ENCODE results near the gene SPX.

- TF ChIP-seq CTCF (conservative IDR thresholded peaks at IDR 0.05) (no peak), ZFX (IDR thresholded peaks at IDR 0.05) (no peak)
Observed at GRCh38 chr12:21485998-21486397, 40.1 kb upstream of the SPX start.

Data from C4-2B (cell line).